ENCODE data around the gene ARL6IP4. TPM values are rescaled to one million over a fixed set of nuclear protein-coding genes. Genes with fewer than 3 reads are reported as not detected.

ARL6IP4 gene
- total RNA-seq, 4 donors from 2014 or later: 123 to 175 (median 156) TPM

GRCh38 chr12:122995503-122996187 lies 15.2 kb downstream of the ARL6IP4 start:
- intact Hi-C loops (cut with DNase I; ENCODE audit: low total_unique reads) (no loop called here), in situ Hi-C loops (cut with MboI; ENCODE audit: low sequenced_read_pairs in 4 of 4) (no loop called here)
- TF ChIP-seq CTCF (IDR thresholded peaks at IDR 0.05 in 4 of 5, conservative IDR thresholded peaks at IDR 0.05 in 1 of 5): no peak
- TF ChIP-seq POLR2A (IDR thresholded peaks at IDR 0.05): no peak
- DNase-seq (peak; percentile 46 to 88), ATAC-seq (peak; percentile 64 to 85)
- peak overlapping the region; percentile 39 to 62 (median 46) for H3K27ac ChIP-seq
- H3K27me3 ChIP-seq: no peaks in the 10 kb centered on the region
- H3K4me1 ChIP-seq: peaks cover 20 to 49% of the 10 kb centered on the region in 2 donors
- H3K36me3 ChIP-seq: no peaks in the 10 kb centered on the region
- no peak overlapping the region for H3K4me3 ChIP-seq
- H3K9me3 ChIP-seq: no peaks in the 10 kb centered on the region

GRCh38 chr12:122996188-122996601 lies 15.7 kb downstream of the ARL6IP4 start:
- Histone ChIP-seq H3K27me3 (no peaks in the 10 kb centered on the region), H3K9me3 (no peaks in the 10 kb centered on the region), H3K27ac (peak overlapping the region; percentile 39 to 62 (median 46)), H3K36me3 (no peaks in the 10 kb centered on the region), H3K4me1 (peaks cover 20 to 49% of the 10 kb centered on the region in 2 donors), H3K4me3 (no peak overlapping the region)
- intact Hi-C loops (cut with DNase I; ENCODE audit: low total_unique reads) (no loop called here), in situ Hi-C loops (cut with MboI; ENCODE audit: low sequenced_read_pairs in 4 of 4) (no loop called here)
- ATAC-seq (peak in 1 of 2 donors; percentile 31), DNase-seq (no peak)
- no peak for TF ChIP-seq POLR2A (IDR thresholded peaks at IDR 0.05)
- no peak for TF ChIP-seq CTCF (IDR thresholded peaks at IDR 0.05 in 4 of 5, conservative IDR thresholded peaks at IDR 0.05 in 1 of 5)

- Histone ChIP-seq H3K4me1 (peaks cover 20 to 49% of the 10 kb centered on the region in 2 donors), H3K9me3 (no peaks in the 10 kb centered on the region), H3K27me3 (no peaks in the 10 kb centered on the region), H3K36me3 (no peaks in the 10 kb centered on the region), H3K4me3 (no peak overlapping the region), H3K27ac (peak overlapping the region in 1 of 4 donors; percentile 62)
- no peak for ATAC-seq
- DNase-seq: no peak
- intact Hi-C loops (cut with DNase I; ENCODE audit: low total_unique reads): no loop called here
- TF ChIP-seq POLR2A (IDR thresholded peaks at IDR 0.05): no peak
- TF ChIP-seq CTCF (IDR thresholded peaks at IDR 0.05 in 4 of 5, conservative IDR thresholded peaks at IDR 0.05 in 1 of 5): no peak
- in situ Hi-C loops (cut with MboI; ENCODE audit: low sequenced_read_pairs in 4 of 4): no loop called here
Observed at GRCh38 chr12:122996621-122997342, 16.3 kb downstream of the ARL6IP4 start.

- H3K4me1 ChIP-seq: peaks cover 20 to 49% of the 10 kb centered on the region in 2 donors
- in situ Hi-C loops (cut with MboI; ENCODE audit: low sequenced_read_pairs in 4 of 4): no loop called here
- no peak overlapping the region for H3K4me3 ChIP-seq
- ATAC-seq (no peak), DNase-seq (no peak)
- H3K36me3 ChIP-seq: no peaks in the 10 kb centered on the region
- no peaks in the 10 kb centered on the region for H3K9me3 ChIP-seq
- no peak for TF ChIP-seq POLR2A (IDR thresholded peaks at IDR 0.05)
- no peak for TF ChIP-seq CTCF (IDR thresholded peaks at IDR 0.05 in 4 of 5, conservative IDR thresholded peaks at IDR 0.05 in 1 of 5)
- no peak overlapping the region for H3K27ac ChIP-seq
- H3K27me3 ChIP-seq: no peaks in the 10 kb centered on the region
- intact Hi-C loops (cut with DNase I; ENCODE audit: low total_unique reads): no loop called here
Observed at GRCh38 chr12:122997343-122998250, 17.1 kb downstream of the ARL6IP4 start.
